HepG2 (cell line): ENCODE measurements around the gene RTBDN. TPM values are rescaled to one million over a fixed set of nuclear protein-coding genes. Genes with fewer than 3 reads are reported as not detected.
A peak's percentile ranks its signal among the peaks of the same experiment; 100 is the strongest.

ENCODE experiments used
- ARNTL ChIP-seq: sonication (generic); formaldehyde crosslinking; IDR thresholded peaks from 2 replicates; pipeline ENCODE4 v1.4.0; 2020; ENCODE audit warnings: mild to moderate bottlenecking, missing genetic modification reagents
- ATAD3A ChIP-seq: sonication (generic); formaldehyde crosslinking; IDR thresholded peaks from 2 replicates; pipeline ENCODE4 v1.4.0; 2020; ENCODE audit warnings: missing genetic modification reagents
- FOXP1 ChIP-seq, 2 experiments: fragments of 450-650 bp in 1 of 2; IDR thresholded peaks; 2 replicates each; pipeline ENCODE4 v1.6.1; 2017 to 2018; ENCODE audit warnings: antibody characterized with exemption in 1 of 2
- KLF11 ChIP-seq: IDR thresholded peaks from 2 replicates; pipeline ENCODE4 v1.6.1; 2016; ENCODE audit warnings: missing compliant biosample characterization
- SMAD1 ChIP-seq: sonication (generic); formaldehyde crosslinking; IDR thresholded peaks from 2 replicates; pipeline ENCODE4 v1.4.0; 2020; ENCODE audit warnings: missing genetic modification reagents, low read depth, mild to moderate bottlenecking, borderline replicate concordance
- SP1 ChIP-seq, 2 experiments: fragments of 450-650 bp in 1 of 2; sonication (generic) in 1 of 2; formaldehyde crosslinking in 1 of 2; IDR thresholded peaks; 2 replicates each; pipeline versions ENCODE4 v1.4.0 to v1.6.1; 2016 to 2020; ENCODE audit warnings: missing genetic modification reagents in 1 of 2
- ZNF44 ChIP-seq: sonication (generic); formaldehyde crosslinking; IDR thresholded peaks from 2 replicates; pipeline ENCODE4 v1.5.1; 2020; ENCODE audit warnings: mild to moderate bottlenecking, missing genetic modification reagents
- ZNF501 ChIP-seq: sonication (generic); formaldehyde crosslinking; IDR thresholded peaks from 2 replicates; pipeline ENCODE4 v1.5.1; 2020; ENCODE audit warnings: mild to moderate bottlenecking, moderate library complexity, missing genetic modification reagents
- ZNF746 ChIP-seq: sonication (generic); formaldehyde crosslinking; IDR thresholded peaks from 2 replicates; pipeline ENCODE4 v1.8.0; 2022; ENCODE audit warnings: mild to moderate bottlenecking, missing genetic modification reagents
- ZNF761 ChIP-seq: sonication (generic); formaldehyde crosslinking; conservative IDR thresholded peaks from 2 replicates; pipeline ENCODE4 v1.4.0; 2020; ENCODE audit warnings: mild to moderate bottlenecking, missing genetic modification reagents
- polyA plus RNA-seq, 8 experiments: library from polyadenylated mRNA; depleted of rRNA in 3 of 8; stranded (reverse) in 7 of 8; unstranded in 1 of 8; fragments of >200 nt; fragmentation: Illumina TruSeq in 4 of 8; extraction: Trizol in 4 of 8; gene quantifications; 2 replicates each; pipeline versions ENCODE4 v1.2.1 to v1.2.3, GENCODE V29; 2011 to 2016; ENCODE audit warnings: low read depth in 4 of 8, missing spikeins in 1 of 8, mixed read lengths in 1 of 8; ENCODE audit not compliant: insufficient read depth in 1 of 8
- total RNA-seq, 5 experiments: library from RNA; depleted of rRNA; stranded (reverse); fragments of >200 nt; fragmentation: Illumina TruSeq; extraction: Trizol; gene quantifications; 2 replicates each; pipeline ENCODE4 v1.2.3, GENCODE V29; 2016; ENCODE audit warnings: low read depth in 1 of 5
- TF ChIP-seq, protein P1 (sequence below): sonication (generic); formaldehyde crosslinking; IDR thresholded peaks from 2 replicates; pipeline ENCODE4 v1.5.1; 2020; ENCODE audit warnings: mild to moderate bottlenecking, missing genetic modification reagents
- TF ChIP-seq, protein P2 (sequence below): sonication (generic); formaldehyde crosslinking; IDR thresholded peaks from 2 replicates; pipeline ENCODE4 v1.5.1; 2020; ENCODE audit warnings: mild to moderate bottlenecking, missing genetic modification reagents, moderate library complexity
- TF ChIP-seq, protein P3 (sequence below): IDR thresholded peaks from 2 replicates; pipeline ENCODE4 v1.6.1; 2016; ENCODE audit warnings: low read depth
- TF ChIP-seq, protein P4 (sequence below): sonication (generic); formaldehyde crosslinking; IDR thresholded peaks from 2 replicates; pipeline ENCODE4 v1.5.0; 2020; ENCODE audit warnings: mild to moderate bottlenecking, missing genetic modification reagents
- TF ChIP-seq, protein P5 (sequence below): IDR thresholded peaks from 2 replicates; pipeline ENCODE4 v1.6.1; 2016; ENCODE audit warnings: missing compliant biosample characterization, missing genetic modification reagents, borderline replicate concordance

The RTBDN gene
- total and polyA plus RNA-seq, 2 of the 13 experiments (the other 11 are each of a cell fraction or from before 2014, with no cell fraction given): 0.27 to 0.48 TPM

DNA sequence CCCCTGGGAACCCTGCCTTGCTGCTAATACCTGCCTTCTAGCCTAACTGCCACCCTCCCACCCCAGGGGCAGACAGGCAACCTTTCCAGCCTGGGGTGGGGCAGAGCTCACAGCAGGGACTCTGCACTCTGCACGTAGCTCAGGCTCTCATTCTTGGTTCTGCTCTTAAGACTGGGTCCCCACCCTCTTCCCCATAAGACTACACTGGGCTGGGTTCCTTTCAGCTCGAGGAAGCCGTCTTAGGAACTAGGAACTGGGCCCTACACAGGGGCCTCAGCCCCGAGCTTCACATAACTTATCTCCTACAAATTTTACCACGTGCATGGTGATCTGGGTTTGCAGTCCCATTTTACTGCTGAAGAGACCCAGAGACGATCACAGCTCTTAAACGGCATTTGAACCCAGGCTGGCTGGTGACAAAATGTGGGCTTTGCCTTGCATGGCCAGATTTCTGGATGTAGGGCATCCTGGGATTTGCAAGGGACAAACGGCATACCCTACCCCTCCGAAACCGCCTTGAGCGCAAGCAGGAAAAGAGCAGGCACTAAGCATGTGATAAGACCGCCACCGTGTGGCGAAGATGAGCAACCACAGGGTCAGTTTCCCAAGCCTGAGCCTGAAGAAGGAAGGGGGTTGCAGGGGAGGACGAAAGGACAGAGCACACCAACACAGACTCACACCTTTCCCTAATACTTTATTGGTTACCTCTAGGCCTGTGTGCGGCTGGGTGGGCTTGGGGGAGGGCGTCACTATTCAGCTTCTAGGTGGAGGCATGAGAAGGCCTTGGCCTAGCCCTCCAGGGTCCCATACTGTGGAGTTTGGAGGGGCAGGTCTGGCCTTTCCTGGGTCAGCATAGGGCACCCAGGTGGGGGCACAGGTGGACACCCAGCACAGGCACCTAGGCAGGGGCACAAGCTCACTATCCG is 38.0 kb downstream of the RTBDN start (continued):
- no peak for TF ChIP-seq ZNF44 (CRISPR knock-in tag)
- TF ChIP-seq SMAD1 (CRISPR knock-in tag): no peak
- TF ChIP-seq ZNF501 (CRISPR knock-in tag): peak; percentile 17; the same call in 1 of the 2 replicates
- no peak for TF ChIP-seq ARNTL
- TF ChIP-seq, protein P1, sequence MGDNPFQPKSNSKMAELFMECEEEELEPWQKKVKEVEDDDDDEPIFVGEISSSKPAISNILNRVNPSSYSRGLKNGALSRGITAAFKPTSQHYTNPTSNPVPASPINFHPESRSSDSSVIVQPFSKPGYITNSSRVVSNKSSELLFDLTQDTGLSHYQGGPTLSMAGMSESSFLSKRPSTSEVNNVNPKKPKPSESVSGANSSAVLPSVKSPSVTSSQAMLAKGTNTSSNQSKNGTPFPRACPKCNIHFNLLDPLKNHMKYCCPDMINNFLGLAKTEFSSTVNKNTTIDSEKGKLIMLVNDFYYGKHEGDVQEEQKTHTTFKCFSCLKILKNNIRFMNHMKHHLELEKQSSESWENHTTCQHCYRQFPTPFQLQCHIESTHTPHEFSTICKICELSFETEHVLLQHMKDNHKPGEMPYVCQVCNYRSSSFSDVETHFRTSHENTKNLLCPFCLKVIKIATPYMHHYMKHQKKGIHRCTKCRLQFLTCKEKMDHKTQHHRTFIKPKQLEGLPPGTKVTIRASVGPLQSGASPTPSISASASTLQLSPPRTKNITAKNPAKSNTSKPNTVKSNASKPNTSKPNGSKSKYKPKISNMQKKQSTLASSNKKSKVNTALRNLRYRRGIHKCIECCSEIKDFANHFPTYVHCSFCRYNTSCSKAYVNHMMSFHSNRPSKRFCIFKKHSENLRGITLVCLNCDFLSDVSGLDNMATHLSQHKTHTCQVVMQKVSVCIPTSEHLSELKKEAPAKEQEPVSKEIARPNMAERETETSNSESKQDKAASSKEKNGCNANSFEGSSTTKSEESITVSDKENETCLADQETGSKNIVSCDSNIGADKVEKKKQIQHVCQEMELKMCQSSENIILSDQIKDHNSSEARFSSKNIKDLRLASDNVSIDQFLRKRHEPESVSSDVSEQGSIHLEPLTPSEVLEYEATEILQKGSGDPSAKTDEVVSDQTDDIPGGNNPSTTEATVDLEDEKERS: peak; percentile 74; the same call in 1 of the 2 replicates
- TF ChIP-seq ZNF761 (CRISPR knock-in tag): no peak
- TF ChIP-seq KLF11 (CRISPR knock-in tag): no peak
- TF ChIP-seq, protein P2, sequence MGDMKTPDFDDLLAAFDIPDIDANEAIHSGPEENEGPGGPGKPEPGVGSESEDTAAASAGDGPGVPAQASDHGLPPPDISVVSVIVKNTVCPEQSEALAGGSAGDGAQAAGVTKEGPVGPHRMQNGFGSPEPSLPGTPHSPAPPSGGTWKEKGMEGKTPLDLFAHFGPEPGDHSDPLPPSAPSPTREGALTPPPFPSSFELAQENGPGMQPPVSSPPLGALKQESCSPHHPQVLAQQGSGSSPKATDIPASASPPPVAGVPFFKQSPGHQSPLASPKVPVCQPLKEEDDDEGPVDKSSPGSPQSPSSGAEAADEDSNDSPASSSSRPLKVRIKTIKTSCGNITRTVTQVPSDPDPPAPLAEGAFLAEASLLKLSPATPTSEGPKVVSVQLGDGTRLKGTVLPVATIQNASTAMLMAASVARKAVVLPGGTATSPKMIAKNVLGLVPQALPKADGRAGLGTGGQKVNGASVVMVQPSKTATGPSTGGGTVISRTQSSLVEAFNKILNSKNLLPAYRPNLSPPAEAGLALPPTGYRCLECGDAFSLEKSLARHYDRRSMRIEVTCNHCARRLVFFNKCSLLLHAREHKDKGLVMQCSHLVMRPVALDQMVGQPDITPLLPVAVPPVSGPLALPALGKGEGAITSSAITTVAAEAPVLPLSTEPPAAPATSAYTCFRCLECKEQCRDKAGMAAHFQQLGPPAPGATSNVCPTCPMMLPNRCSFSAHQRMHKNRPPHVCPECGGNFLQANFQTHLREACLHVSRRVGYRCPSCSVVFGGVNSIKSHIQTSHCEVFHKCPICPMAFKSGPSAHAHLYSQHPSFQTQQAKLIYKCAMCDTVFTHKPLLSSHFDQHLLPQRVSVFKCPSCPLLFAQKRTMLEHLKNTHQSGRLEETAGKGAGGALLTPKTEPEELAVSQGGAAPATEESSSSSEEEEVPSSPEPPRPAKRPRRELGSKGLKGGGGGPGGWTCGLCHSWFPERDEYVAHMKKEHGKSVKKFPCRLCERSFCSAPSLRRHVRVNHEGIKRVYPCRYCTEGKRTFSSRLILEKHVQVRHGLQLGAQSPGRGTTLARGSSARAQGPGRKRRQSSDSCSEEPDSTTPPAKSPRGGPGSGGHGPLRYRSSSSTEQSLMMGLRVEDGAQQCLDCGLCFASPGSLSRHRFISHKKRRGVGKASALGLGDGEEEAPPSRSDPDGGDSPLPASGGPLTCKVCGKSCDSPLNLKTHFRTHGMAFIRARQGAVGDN (CRISPR knock-in tag): peak; percentile 48; the same call in 1 of the 2 replicates
- TF ChIP-seq FOXP1 (IDR thresholded peaks at IDR 0.05): no peak
- no peak for TF ChIP-seq FOXP1 (CRISPR knock-in tag; IDR thresholded peaks at IDR 0.05)
- TF ChIP-seq SP1 (IDR thresholded peaks at IDR 0.05): no peak
- 0 out of 2 replicates have a peak, but pooled peaks have one; percentile 33 for TF ChIP-seq SP1 (CRISPR knock-in tag; IDR thresholded peaks at IDR 0.05)
- TF ChIP-seq, protein P3, sequence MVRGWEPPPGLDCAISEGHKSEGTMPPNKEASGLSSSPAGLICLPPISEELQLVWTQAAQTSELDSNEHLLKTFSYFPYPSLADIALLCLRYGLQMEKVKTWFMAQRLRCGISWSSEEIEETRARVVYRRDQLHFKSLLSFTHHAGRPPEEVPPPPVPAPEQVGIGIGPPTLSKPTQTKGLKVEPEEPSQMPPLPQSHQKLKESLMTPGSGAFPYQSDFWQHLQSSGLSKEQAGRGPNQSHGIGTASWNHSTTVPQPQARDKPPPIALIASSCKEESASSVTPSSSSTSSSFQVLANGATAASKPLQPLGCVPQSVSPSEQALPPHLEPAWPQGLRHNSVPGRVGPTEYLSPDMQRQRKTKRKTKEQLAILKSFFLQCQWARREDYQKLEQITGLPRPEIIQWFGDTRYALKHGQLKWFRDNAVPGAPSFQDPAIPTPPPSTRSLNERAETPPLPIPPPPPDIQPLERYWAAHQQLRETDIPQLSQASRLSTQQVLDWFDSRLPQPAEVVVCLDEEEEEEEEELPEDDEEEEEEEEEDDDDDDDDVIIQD (CRISPR knock-in tag): 0 out of 2 replicates have a peak, but pooled peaks have one; percentile 33
- TF ChIP-seq ATAD3A (CRISPR knock-in tag): no peak
- TF ChIP-seq, protein P4, sequence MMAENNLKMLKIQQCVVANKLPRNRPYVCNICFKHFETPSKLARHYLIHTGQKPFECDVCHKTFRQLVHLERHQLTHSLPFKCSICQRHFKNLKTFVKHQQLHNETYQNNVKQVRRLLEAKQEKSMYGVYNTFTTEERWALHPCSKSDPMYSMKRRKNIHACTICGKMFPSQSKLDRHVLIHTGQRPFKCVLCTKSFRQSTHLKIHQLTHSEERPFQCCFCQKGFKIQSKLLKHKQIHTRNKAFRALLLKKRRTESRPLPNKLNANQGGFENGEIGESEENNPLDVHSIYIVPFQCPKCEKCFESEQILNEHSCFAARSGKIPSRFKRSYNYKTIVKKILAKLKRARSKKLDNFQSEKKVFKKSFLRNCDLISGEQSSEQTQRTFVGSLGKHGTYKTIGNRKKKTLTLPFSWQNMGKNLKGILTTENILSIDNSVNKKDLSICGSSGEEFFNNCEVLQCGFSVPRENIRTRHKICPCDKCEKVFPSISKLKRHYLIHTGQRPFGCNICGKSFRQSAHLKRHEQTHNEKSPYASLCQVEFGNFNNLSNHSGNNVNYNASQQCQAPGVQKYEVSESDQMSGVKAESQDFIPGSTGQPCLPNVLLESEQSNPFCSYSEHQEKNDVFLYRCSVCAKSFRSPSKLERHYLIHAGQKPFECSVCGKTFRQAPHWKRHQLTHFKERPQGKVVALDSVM (CRISPR knock-in tag): 0 out of 2 replicates have a peak, but pooled peaks have one; percentile 18
- no peak for TF ChIP-seq ZNF746 (CRISPR knock-in tag)
- TF ChIP-seq, protein P5, sequence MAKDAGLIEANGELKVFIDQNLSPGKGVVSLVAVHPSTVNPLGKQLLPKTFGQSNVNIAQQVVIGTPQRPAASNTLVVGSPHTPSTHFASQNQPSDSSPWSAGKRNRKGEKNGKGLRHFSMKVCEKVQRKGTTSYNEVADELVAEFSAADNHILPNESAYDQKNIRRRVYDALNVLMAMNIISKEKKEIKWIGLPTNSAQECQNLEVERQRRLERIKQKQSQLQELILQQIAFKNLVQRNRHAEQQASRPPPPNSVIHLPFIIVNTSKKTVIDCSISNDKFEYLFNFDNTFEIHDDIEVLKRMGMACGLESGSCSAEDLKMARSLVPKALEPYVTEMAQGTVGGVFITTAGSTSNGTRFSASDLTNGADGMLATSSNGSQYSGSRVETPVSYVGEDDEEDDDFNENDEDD (CRISPR knock-in tag): no peak
